SIG-M5 treated with dmso at 0.1 percent for 504 hours (cell line): Measurements from ENCODE around the gene LUZP2.

Source experiments
- DNase-seq: peaks from one replicate; lab custom pipeline; 2025; ENCODE audit not compliant: unreplicated experiment; lab: John Stamatoyannopoulos, UW

Gene LUZP2

DNA sequence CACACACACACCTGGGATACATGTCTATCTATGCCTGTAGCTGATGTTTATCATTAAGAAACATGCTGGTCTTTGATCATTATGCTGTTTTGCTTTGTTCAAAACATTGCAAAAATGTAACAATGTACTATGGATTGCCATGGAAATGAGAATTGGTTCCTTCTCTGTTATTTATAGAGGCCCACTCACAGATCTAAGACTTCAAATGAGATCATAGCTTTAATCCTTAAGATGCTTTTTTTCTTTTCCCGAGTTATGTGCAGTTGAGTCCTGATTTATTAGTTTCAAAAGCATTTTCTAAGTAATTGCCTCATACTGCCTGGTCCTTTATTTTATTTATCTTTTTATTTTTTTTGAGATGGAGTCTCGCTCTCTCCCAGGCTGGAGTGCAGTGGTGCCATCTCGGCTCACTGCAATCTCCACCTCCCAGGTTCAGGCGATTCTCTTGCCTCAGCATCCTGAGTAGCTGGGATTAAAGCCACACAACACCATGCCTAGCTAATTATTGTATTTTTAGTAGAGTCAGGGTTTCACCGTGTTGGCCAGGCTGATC, 131.4 kb downstream of the LUZP2 start:
- DNase-seq, result no peak

DNA sequence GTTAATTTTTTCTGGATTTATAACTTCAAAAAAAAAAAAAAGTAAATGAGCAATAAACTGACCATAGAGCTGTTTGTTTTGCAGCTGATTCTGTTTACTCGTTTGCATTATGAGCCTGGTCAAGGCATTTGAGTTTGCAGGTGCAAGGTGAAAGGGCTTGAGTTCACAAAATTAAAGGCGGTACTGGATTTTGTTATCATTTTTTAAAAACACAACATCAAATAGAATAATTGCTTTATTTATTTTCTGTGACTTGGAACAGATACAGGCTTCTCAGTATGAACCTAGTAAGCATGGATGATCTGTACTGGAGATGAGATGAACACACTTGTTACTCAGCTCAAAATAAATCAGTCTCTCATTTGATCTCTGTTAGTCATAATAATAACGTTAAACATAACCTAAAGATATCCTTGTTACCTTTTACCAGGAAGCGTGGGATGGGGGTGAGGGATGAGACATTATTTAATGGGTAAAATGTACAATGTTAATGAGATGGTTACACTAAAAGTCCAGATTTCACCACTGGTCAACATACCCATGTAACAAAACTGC, 137.8 kb downstream of the LUZP2 start:
- no peak for DNase-seq

DNA sequence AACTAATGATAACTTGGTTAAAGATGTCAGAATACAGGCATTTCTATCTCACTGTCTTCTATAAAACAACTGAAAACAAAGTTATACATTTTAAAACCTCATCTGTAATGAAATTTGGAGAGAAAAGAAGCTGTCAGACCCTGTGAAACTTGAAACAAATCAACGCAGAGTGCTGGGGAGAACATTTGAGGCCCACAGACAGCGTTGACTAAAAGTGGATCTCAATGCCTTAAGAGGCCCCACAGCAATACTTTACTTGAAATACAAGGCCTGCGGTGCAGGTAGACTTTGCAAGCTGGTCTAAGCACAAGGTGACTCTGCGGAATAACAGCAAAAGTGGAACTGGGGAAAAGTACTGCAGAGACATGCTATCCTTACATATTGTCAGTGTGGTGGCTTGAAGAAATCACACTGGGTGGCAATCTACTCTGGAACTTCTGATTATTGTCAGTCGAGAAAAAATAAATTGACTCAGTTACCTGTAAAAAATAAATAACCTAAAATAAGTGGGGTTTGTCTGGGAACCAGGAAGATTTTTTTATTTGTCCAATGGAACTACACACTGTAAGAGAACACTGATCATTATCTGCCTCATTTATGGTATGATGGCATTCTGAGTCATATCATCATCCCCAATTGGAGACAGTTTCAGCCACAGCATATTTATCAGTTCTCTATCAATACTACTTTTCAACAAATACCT, 138.9 kb downstream of the LUZP2 start:
- DNase-seq, result peak; percentile 3

DNA sequence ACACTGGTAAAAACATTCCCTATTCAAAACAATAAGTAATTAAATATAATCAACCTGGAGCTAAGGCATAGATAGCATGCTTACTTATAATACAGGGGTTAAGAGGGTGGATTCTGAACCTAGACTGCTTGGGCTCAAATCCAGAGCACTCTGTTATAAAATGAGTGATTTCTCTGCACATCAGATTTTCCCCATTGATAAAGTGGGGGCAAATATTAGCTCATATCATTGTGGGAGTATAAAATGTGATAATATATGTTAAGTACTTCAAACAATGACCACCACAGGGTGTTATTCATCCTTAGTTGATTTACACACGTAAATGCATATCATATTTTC, 139.4 kb downstream of the LUZP2 start:
- no peak for DNase-seq

DNA sequence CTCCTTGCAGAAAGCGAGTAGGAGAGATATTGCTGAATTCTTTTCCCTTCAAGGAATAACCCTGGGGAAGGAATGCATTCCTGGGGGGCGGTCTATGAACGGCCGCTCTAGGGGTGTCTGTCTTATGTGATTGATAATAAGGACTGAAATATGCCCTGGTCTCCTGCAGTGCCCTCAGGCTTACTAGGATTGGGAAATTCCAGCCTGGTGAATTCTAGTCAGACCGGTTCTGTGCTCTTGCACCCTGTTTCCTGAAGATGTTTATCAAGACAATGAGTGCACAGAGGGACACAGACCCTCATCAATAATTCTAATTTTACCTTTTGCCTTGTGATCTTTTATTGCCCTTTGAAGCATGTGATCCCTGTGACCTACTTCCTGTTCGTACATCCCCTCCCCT, 140.7 kb downstream of the LUZP2 start:
- no peak for DNase-seq

DNA sequence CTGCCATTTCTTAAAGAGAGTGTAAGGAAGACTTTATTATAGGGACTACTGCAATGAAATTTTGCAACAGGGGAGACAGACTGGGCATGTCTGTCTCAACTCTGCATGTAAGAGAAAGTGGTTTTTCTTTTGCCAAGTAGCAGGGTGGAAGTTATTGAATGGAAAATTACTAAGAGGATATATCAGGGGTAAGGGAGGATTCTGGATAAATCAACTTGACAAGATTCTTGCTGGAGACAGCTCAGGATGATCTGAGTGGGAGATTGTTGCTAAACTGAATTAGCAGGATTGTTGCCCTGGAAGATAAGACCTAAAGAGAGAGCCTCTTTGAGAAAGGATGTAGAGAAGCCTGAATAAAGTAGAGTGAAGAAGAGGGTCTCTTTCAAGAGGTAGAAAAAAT, 145.8 kb downstream of the LUZP2 start:
- DNase-seq, result no peak

DNA sequence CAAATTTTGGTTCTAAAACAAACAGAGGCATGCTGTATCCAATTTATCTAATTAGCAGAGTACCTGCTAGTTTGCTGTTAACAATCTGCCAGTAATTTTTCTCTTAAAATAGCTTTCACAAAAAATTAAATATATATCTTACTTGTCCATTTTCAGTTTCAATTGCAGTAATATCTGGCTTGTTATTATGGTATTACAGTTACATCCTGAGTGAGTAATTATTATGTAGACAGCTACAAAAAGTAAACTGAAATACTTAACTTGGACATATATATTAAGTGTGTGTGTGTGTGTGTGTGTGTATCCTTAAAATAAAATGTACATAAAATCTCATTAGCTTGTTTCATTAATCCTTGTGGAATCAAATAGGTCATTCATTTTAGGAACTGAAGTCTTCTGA, 148.7 kb downstream of the LUZP2 start:
- no peak for DNase-seq

DNA sequence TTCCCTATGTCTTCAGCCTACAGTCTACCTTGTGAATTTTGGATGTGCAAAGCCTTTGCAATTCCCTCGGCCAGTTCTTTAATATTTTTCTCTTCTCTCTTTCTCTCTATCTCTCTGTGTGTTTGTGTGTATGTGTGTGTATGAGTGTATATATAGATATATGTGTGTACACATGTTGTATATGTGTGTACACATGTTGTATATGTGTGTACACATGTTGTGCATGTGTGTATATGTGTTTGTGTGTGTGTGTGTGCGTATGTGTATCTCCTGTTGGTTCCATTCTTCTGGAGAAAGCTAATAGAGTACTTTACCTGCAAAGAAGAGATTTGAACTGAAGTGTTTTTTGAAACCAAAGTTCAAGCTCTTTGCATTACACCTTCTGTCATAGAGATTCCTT, 155.0 kb downstream of the LUZP2 start:
- DNase-seq, result no peak

DNA sequence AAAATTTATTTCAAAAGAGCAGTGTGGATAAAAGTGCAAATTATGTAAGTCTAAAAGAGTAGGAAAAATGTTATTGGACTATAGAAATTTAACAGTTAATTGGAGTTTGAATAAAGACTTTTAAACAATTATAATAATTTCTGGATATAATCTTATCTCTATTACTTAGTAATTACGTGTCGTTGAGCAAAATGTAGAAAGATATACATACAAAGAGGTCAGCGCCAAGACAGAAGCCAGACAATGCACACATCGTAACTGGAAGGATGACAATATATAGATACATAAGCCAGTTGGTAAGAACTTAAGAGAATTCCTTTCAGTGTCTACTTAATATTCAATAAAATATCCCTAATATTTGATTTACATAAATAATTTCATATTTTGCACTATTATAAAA, 157.0 kb downstream of the LUZP2 start:
- DNase-seq, result no peak

DNA sequence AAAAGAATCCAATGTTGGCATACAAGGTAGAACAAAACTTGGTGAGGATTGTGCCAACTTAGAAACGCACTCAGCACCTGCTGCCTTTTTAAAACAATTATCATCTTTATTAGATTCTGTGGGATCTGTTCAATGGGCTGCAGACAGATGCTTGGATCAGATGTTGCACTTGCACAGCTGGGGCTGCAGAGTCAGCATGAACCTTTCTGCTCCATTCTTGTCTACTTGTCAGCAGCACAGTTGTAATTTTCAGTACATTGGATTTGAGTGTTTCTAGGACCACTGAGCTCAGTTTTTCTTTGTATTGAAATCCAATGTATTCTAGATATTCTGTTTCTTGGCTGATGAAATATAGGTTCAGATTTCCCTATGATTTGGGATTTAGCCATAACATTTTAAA, 164.5 kb downstream of the LUZP2 start:
- DNase-seq, result no peak

DNA sequence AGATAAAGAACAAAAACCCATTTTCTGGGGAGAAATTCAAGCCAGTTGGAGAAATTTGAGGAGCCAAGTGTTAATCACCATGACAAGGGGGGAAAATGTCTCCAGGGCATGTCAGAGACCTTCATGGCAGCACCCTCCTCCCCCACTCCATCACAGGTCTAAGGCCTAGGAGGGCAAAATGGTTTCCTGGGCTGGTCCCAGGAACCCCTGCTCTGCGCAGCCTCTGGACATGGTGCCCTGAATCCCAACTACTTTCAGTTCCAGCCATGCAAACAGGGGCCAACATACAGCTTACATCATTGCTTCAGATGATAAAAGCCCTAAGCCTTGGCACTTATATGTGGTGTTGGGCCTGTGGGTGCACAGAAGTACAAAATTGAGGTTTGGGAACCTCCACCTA, 167.5 kb downstream of the LUZP2 start:
- no peak for DNase-seq

DNA sequence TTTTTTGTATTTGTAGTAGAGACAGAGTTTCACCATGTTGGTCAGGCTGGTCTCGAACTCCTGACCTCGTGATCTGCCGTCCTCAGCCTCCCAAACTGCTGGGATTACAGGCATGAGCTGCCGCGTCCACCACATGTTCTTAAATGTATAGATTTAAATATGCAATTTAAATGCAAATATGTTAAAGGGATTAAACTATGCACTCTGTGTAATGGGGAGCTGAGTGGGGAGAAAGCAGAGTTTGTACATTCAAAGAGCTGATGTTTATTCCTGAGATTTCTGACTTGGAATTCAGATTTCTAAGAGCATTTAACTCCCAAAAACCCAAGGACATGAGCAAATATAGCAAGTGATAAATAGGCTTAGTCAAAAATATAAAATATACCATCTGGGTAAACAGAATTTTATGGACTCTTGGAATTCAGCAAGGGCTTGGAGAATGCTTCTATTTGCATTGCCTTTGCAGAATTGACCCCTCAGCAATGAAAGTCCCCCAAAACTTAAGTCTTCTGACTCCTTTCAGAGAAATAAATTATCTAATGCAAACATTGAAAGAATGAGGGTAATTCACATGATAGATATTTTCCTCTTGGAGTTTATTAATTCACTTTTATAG, 170.6 kb downstream of the LUZP2 start:
- no peak for DNase-seq

DNA sequence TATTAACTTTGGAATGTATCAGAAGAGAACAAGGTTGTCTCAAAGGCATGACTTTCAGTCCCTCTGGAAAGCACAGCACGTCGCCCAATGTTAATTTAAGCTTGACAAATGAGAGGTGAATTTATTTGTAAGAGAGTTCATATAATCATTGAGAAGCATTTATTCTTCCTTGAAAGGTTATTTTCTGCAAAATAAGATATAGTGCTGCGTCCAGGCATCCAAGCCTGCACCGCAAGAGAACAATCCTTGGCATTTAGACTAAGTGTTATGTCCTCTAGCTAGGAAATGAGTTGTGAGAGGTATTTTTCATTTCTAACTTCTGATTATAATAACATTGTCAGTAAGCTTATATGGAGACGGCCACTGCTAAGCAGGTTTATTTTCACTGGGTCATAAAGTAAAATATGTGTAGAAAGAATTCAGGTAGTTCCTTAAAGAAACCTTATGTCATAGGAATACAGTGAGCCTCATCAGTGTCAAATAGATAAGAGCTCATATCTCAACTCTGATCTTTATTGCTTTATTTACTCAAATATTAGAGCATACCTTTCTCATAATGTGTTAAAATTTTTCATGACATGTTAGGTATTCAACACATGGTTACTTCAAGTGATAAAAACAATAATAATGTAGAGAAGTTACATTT, 182.0 kb downstream of the LUZP2 start:
- no peak for DNase-seq

DNA sequence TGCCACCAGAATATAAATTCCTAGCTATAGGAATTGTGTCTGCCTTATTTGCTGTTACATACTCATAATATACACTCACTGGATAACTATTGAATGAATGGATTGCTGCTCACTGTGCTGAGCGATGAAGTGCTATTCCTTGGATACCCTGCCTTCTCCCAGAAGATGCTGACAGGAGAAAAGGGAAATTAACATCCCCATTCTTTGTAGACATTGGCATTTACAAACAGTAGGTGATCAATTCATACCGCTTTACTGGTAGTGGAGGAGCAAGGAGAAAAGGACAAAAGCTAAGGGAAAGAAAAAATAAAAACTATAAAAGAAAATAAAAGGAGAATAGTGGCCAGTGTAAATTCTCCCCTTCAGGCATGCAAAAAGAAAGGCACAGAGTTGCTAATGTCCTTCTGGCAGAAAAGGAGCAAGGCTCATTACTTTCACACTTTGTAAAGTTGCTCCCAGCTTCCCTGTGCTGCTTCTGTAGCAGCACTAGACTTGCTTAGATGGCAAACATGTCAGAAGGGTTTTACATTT, 183.0 kb downstream of the LUZP2 start:
- DNase-seq, result no peak

DNA sequence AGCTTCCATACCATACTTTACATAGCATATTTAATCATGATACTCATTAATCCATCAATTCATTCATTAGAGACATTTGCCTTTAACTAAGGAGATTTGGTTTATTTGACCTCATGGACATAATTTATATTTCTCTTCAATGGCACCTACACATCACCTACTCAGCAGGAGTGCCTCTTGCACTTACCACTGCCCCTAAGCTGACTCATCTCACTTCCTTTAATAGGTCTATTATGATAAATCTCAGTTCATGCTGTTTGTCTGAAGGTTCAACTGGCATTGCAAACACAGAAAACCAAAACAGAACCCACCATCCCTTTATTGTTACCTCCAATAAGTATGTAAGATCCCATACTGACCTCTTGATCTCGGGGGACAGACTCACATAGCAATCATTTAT, 186.7 kb downstream of the LUZP2 start:
- DNase-seq, result no peak

DNA sequence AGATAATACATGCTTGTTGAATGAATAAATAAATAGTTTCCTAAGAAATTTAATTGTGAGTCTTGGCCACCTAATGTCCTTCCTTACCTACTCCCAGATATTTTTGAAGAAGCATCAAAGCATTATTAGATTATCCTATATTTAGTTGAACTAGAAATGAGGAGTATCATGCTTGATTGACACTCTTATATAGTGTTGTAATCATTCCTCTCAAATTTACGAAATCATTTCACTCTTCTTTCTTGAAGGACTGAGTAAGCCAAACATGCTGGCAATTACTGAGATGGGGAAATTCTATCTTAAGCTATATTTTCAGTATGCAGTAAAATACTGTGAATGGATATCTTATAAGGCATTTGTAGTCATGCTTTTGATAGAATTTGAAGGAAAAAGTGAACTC, 189.0 kb downstream of the LUZP2 start:
- no peak for DNase-seq

DNA sequence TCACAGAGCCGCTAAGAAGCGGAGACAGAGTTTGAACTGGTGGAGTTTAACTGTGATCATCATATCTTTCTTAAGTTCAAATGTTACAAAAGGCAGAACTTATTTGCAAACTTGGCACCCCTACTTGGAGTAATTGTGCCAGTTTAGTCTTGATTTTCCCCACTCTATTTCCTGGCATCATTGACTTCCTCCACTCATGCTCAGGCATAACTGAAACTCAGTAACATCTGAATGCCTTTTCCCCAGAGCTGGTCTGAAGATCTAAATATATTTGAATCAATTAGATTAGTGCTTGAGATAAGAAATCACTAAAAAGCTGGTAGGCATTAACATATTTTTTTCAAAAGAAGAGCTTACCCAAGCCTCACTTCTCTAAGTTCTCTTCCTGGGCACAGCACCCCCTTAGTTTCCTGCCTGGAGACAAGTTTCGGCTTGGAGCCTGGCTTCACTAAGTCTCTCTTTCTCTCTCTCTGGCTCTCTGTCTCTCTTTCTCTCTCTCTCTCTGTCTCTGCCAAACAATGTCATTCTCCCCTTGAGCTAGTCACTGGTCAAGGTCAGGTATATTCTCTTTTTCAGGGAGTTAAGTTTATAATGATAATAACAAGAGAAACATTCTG, 190.8 kb downstream of the LUZP2 start:
- no peak for DNase-seq

DNA sequence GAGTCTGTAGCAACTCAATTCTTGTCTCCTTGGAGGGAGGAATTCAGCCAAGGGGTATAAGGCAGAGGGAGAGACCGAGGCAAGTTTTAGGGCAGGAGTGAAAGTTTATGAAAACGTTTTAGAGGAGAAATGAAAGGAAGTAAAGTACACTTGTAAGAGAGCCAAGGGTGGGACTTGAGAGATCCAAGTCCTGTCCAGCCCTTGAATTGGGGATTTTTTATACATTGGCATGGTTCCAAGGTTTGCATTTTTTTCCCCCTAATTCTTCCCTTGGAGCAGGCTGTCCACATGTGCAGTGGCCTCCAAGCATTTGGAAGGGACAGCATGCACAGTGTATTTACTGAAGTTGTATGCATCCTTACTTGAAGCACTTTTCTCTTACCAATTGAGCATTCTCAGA, 192.1 kb downstream of the LUZP2 start:
- DNase-seq, result no peak

DNA sequence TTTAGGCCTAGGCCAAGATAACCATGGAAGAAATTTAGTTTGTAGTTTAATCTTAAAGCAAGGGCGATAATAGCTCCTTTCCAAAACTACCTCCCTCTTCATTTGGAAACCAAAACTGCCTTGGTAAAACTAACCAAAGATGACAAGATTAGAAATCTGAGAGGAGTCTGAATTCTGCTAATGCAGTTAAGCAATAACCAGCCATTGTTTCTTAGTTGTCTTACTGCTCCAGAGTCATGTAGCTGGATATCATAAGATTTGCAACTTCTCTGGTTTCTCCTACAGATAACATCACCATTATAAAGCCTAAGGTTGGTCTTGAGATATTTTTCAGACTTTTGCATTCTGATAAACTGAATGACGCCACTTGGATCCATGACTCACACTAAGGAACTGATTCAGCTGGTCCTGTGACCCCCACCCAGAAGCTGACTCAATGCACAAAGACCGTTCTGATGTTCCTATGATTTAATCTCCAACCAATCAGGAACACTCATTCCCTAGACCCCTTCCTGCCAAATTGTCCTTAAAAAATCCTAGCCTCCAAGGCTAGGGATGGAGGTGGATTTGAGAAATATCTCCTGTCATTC, 200.8 kb downstream of the LUZP2 start:
- DNase-seq, result no peak

DNA sequence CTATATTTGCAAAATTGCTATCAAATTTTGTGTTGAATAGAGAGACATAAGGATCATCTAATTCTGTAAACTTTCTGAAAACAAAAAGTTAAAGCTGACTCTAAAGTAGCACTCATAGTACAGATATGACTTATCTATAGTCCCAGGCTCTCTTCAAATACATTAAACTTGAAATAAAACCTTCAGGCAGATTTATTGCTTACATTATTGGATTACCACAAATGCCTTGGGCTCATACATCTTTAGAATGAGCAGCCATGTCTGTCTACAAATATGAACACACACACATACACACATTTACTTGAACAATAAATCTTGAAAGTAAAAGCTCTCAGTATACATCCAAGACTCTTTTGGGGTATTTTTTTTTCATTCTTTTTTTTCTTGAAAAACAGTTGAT, 207.9 kb downstream of the LUZP2 start:
- DNase-seq, result no peak

DNA sequence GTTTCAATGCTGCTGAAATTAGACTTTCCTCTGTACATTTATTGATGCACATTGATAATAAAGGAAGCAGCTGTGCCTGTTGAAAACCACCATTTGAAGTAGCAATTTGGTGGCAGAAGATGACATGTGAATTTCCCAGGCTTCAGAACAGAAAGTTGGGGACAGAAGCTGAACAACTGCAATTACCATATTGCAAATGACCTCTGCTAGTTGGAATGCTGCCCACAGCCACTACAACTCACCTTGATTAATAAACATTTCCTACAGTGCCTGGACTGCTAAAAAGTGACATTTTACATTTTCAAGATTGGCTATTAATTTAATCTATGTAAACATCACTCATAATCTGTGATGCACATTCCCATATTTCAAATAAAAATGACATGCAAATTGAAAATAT, 208.6 kb downstream of the LUZP2 start:
- DNase-seq, result no peak
